Stimulated activated CD8-positive, alpha-beta memory T cell treated with anti-CD3 and anti-CD28 coated beads, Interleukin-7, amount 100 ng/mL, for 1 hour (primary cell): ENCODE results near the gene PLCL2.
"Not testable (repeated sequence)": the region's sequence is repeated elsewhere in the genome, so short reads cannot be mapped to it uniquely, and the experiment has no call there.

Experiments used
- DNase-seq, 2 donors: peaks; one replicate each; pipeline ENCODE4 v3.0.0-alpha.2; 2020; ENCODE audit warnings: low read depth in 2 of 2

The PLCL2 gene

DNA sequence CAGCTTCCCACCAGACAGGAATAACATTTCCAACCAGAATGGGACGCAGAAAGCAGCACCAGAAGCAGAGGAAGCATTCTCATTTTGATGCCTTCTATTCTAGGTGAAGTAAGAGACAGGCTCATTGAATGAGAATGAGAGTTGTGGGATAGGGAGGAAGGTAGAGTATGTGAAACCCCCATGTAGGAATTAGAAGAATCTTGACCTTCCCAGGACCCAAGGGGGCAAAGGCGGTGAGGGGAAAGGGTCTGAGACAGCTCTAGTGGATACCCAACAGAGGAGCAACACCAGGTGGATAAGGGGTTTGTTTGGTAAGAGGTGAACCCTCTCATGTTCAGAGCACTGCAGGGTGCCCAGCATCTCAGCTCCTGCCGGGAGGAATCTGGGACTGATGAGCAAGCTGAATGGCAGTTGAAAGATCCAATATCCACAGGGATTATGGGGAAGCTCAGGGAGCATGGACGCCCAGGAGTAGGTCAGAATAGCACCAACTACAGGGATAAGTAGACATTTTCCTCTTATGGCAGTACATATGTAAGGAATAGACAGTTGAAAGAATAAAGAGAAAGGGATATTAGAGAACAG, 77.0 kb downstream of the PLCL2 start:
- DNase-seq: no peak

DNA sequence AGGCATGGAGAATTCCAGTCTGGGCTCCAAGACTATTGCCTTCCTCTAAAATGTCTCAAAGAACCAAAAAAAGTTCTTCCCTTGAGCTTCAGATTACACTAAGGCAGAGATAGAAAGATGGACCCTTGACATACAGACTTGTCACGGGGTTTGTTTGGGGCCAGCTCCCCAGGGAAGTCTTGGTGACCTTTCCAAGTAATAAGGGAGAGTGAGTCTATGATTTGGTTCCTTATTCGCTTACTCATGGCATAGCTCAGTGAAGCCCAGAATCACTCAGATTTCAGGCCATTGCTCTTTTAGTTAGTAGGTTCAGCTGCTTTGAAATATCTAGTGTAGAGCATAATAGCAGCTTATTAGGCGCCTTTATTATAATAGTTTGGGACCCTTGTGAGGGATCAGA, 90.3 kb downstream of the PLCL2 start:
- DNase-seq: no peak

DNA sequence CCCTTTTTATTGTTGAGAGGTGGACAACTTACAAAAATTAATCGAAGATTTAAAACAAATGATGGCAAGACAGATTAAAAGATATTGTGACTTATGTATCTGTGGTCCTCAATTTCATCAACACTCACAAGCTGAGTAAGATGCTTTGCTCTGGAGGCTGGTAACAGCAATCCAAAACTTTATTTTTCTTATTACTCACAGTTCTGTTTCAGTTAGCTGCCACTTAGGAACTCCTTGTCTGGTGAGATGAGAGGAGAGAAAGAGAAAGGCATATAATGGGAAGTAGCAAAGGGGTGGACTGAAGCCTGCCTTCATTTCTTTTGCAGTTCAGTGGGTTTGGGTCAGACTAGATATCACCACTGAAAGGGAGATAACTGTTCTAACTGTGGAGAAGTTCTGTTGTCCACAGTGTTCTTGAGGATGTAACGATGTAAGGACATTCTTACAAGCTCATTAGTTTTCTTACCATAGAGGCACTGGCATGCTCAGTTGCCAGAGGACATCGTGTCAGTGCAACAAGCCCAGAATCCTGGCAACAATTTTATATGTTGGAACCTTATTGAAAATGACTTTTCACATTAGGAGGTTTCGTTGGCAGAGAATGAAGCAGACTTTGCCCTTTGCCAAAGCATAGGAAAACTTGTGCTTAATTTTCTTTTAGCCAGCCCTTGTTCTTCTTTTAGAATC, 93.6 kb downstream of the PLCL2 start:
- no peak for DNase-seq

DNA sequence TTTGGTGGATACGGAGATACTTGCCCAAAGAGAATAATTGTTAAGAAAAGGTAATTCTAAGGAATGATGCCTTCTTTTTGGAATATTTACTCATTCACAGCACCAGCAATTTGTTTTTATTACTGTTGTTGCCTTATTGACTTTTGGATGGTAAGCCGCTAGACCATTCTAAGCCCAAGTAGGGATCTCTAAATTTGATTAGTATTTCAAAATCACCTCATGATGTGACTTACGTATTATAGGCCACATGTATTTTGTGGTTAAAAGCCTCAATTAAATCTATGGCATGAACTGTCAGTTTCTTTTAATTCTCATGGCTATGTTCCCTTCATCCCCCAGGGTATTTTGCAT, 94.1 kb downstream of the PLCL2 start:
- no peak for DNase-seq

DNA sequence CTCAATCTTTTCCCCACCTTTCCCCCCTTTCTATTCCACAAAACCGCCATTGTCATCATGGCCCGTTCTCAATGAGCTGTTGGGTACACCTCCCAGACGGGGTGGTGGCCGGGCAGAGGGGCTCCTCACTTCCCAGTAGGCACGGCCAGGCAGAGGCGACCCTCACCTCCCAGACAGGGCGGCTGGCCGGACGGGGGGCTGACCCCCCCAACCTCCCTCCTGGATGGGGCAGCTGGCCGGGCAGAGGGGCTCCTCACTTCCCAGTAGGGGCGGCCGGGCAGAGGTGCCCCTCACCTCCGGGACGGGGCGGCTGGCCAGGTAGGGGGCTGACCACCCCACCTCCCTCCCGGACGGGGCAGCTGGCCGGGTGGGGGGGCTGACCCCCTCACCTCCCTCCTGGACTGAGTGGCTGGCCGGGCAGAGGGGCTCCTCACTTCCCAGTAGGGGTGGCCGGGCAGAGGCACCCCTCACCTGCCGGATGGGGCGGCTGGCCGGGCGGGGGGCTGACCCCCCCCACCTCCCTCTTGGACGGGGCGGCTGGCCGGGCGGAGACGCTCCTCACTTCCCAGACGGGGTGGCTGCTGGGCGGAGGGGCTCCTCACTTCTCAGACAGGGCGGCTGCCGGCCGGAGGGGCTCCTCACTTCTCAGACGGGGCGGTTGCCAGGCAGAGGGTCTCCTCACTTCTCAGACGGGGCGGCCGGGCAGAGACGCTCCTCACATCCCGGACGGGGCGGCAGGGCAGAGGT, 95.2 kb downstream of the PLCL2 start:
- DNase-seq: not testable (repeated sequence)

DNA sequence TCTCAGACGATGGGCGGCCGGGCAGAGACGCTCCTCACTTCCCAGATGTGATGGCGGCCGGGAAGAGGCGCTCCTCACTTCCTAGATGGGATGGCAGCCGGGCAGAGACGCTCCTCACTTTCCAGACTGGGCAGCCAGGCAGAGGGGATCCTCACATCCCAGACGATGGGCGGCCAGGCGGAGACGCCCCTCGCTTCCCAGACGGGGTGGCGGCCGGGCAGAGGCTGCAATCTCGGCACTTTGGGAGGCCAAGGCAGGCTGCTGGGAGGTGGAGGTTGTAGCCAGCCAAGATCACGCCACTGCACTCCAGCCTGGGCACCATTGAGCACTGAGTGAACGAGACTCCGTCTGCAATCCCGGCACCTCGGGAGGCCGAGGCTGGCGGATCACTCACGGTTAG, 95.8 kb downstream of the PLCL2 start:
- DNase-seq: not testable (repeated sequence)

DNA sequence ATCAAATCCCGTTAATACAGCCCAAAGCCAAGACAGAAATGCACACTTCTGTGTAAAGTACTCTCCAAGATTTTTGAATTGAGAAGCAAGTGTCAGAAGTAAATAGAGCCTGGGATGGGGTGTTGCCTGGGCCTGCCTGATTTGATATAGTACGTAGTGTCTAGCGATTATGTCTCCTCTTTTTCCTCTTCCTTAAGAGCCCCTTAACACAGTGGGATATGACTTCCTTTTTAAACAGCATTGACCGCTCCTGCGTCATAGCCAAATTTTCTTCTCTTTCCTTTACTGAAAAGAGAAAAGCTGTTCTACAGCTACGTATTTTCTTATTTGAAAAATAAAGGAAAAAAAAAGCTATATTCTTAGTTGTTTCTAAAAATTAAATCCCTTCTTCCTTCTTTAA, 97.7 kb downstream of the PLCL2 start:
- DNase-seq: no peak

DNA sequence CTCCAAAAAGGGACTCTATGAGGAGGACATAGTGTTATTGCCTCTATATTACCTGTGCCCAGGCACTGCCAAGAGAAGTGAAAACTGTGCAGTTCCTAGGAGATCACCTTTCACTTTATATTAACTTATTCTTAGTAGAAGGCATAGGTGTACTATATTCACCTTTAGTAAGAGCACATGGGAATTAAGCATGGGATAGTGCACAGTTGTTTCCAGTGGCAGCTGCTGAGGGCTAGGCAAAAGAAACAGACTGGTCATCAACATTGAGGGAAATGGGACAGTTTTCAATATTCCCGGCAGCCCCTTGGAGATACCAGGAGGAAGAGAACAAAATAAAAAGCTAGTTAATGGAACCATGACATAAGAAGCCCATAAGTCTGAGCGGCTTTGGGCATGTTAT, 100.9 kb downstream of the PLCL2 start:
- no peak for DNase-seq

DNA sequence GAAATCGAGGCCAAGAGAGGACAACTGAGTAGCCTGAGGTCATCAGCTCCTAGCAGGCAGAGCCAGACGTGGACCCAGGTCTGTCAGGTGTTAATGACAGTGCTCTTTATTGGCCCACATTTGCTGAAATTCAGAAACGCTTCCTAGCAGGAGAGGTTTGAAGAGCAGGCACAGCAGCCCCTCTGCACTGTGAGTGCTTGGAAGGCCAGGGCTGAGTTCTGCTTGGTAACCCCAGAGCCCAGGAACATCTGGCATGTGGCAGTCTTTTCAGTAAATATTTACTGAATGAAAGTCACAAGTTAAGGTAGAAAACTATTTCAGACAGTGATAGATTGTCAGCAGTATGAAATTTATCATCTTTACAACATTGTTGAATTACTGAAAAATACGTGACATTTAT, 102.4 kb downstream of the PLCL2 start:
- no peak for DNase-seq

DNA sequence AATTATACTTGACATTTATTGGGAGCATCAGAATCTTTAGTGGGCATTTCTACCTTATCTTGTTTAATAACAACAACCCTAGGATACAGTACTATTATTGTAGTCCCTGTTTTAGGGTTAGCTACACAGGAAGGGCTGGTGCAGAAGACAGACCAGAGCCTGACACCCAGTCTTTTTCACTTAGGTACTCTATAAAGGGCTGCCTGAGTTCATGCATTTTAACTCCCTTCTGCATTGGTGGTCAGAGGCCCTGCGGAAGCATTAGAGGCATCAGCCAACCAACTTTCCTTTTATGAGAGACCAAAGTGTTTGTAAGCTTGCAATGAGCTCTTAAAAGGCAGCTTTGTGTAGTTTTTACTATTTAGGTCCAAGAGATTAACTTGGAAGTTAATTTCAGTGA, 105.4 kb downstream of the PLCL2 start:
- DNase-seq: no peak

DNA sequence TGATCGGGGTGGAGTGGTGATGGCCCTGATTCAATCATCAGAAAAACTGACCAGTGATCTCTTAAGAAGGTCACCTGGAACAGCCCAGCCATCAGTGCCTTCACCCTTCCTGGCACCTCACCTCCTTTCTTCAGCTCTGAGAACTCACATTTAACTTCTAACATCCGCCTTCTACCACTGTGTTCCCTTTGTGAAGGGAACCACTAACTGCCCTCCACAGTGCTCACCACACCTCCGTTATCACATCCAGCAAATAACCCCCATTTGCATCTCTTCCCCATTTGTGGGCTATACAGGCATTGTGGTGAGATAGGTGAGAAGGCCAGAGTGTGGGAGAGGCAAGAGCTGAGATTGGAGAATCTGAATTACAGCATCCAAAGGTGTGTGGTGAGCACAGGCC, 107.4 kb downstream of the PLCL2 start:
- DNase-seq: no peak

DNA sequence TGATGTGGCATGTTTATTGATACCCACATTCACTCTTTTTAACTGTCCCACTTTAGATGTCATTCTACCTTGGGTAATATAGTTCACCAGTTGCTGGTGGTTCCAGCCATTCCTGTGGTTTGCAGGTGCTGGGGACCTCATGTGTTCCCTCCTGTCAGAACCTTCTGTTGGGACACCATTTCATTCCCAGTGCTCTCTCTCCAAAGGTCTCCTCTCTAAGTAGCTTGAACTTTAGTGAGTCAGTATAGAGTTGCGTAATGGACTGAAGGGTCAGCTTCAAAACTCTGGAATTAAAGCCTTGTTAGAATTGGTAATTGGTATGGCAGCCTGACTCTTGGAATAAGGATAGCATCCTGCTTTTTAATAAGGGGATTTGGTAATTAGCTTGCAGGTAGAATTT, 108.5 kb downstream of the PLCL2 start:
- no peak for DNase-seq

DNA sequence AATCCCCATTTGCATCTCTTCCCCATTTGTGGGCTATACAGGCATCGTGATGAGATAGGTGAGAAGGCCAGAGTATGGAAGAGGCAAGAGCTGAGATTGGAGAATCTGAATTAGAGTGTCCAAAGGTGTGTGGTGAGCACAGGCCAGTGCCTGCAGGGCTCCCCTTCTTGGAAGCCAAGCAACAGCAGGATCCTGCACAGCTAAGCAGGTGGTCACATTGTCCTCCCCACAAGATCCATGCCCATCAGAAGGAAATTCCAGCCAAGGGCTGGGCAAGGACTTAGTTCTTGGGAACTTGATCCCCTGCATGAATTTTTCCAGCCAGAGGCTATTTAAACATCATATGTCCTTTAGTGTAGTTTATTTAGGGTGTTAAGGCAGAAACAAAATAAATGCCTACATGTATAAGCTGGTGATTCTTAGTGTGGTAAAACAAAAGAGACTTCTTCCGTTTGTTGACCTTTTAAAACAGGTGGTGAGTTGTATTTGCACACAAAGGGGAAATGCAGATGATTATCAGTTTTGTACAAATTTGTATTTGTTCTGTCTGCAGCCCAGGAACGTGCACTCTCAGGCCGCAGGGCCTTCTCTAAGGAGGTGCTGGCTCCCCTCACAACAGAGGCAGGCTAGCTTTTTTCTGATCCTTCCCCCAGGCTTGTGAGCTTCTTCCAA, 110.2 kb downstream of the PLCL2 start:
- DNase-seq: no peak

DNA sequence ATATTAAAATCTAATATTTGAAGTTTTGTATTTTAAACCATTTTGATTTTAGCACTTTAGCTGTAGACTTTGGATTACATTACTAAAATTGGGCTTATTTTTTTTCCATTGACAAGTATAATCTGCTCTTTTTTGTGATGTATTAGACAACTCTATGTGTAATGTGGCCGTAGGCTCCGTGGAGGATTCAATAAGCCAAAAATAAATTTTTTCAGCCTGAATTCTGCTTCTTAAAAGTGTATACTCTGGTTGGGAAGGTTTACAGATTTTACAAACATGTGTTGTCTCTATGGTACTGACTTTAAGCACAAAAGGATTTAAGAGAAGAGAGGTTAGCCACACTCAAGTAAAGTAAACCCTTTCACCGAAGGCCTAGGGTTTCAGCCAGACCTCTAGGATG, 110.8 kb downstream of the PLCL2 start:
- no peak for DNase-seq

DNA sequence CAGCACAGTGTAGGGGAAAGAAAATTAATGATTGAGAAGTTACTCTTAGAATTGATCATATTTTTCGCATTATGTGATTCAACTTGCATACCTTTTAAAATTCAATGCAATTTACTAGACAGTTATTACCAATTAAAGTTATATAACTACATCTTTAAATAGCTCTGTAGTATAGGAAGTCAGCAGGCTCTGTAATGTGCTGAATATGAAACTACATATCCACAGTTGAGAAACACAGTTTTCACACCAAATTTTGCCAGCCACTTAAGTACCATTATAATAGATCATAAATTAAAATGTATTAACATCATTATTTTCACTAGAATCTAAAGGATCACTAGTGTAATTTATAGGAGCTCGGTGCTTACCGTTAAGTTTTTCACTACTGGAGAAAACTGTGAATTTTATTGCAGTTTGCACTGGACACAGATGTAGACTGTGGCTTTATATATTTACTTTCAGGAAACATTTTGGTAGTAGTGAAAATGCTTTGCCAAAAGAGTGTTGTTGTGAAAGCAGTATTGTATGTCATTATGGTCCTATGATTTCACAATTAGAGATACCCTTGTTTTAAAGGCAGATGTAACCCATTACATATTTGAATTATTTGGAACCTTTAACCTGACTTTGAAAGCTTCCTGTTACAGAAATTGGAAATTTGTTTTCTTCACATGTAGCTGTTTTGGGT, 113.6 kb downstream of the PLCL2 start:
- no peak for DNase-seq

DNA sequence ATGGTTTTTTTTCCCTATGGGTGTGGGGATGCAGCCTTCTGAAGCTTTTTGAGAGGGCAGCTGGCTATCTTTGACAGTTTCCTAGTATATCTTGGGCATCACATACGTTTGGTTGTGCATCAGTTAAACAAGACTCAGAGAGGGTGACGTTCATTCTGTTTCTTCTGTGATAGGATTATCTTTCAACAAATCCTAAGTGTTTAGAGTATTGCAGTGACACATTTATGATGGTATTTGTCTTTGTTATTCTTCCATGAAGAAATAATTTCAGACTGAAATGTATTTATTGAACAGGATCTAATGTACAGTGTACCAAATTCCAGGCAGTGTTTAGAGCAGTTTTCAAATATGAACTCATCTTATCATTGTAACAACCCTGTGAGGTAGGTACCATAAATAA, 114.4 kb downstream of the PLCL2 start:
- no peak for DNase-seq

DNA sequence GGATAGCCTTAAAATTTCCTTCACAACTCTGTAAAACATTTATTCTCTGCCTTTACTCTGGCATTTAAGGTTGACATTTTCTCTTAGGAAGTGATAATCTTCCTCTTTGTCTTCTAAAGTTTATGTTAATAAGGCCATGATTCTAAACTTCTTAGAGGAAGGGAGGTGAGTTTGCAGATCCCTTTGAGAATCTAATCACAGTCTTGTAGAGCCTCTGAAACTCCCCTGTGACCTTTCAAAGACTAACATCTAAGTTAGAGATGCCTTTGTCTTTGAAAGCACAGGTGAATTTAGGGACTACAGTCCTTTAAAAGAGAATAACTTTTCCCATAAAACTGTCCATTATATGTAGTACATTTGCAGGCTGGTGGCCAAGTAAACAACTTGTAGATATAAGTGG, 115.1 kb downstream of the PLCL2 start:
- no peak for DNase-seq

DNA sequence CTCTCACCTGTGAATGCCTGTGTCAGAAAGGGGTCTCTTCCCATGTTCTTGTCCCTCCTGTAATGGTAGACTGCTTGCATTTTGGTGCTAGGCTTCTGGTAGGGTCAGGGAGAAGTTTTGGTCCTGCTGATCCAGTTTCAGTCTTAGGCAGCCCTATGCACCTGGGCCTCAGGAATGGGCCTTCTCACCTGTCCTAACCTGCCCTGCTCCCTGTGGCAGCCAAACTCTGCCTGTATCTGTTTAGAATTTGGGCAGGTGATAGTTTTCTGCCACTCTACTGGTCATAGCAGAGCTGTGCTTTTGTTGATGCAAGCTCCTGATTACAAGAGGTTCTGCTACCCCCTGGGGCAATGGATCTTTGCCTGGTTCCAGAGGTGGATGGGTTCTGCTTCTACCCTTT, 118.7 kb downstream of the PLCL2 start:
- no peak for DNase-seq

DNA sequence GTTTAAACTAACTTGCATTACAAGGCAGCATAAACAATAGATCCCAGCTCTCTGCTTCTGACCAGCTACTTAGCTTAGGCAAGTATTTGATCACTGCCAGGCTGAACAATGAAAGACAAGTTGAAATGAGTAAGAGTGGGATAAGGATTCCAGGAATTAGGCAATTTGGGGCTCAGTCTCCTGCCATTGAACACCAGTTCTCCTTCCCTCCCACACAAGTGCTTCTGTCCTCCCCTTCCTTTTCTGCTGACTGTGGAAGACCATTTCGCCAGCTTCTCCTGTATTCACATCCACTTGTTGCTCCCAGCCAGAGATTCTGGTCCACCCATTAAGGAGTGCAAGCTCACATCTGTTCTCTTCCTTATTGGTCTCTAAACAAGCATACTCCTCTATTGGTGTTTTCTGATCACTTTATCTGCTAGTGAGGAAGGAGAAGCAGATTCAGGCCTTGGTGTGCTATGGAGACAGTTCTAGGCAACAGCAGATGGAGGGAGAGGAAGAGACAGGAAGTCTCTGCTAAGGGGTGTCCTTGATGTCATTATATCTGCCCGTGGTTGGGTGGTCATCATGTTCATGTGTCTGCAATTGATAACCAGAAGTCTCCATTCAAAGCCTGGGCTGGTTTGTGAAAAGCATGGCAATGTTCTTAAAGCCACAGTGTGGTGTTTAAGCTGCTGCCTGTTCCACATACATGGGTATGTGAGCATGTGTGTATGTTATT, 121.5 kb downstream of the PLCL2 start:
- no peak for DNase-seq

DNA sequence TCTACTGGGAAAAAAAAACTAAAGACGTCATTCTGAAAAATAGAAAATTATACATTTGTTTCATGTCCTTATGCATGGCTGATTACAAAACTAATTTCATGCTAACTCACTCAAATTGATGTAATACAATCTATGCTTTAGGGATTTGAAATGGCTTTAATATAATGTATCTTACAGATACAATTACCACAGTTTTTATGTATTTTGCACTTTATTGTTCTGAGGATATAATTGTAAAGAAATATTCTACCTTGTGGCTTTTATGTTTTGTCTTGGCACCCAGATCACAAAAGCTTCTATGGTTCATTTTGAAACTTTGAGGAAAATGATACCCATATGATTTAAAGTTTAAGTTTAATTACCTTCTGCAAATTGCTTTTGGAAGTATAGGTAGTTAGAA, 122.5 kb downstream of the PLCL2 start:
- DNase-seq: no peak

DNA sequence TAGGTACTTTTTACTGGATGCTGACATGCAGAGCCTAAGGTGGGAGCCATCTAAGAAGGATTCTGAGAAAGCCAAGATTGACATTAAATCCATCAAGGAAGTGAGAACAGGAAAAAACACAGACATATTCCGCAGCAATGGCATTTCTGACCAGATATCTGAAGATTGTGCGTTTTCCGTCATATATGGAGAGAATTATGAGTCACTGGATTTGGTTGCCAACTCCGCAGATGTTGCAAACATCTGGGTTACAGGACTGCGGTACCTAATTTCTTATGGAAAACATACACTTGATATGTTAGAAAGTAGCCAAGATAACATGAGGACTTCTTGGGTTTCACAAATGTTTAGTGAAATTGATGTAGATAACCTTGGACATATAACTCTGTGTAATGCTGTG, 125.1 kb downstream of the PLCL2 start:
- DNase-seq: no peak
